Activated naive CD4-positive, alpha-beta T cell treated with anti-CD3 and anti-CD28 coated beads, Interleukin-2, amount 50 U/mL, for 24 hours (primary cell): Measurements from ENCODE around the gene FGF22.
"Not testable (repeated sequence)": the region's sequence is repeated elsewhere in the genome, so short reads cannot be mapped to it uniquely, and the experiment has no call there.

Source experiments
- H3K27ac Mint-ChIP-seq: one replicate; pipeline ENCODE4 v1.8.0; 2021; ENCODE audit warnings: mild to moderate bottlenecking, mixed read lengths
- H3K27me3 Mint-ChIP-seq: one replicate; pipeline ENCODE4 v1.8.0; 2021; ENCODE audit warnings: mixed read lengths
- H3K36me3 Mint-ChIP-seq: one replicate; pipeline ENCODE4 v1.8.0; 2021; ENCODE audit warnings: mixed read lengths
- H3K4me1 Mint-ChIP-seq: one replicate; pipeline ENCODE4 v1.8.0; 2021; ENCODE audit warnings: mixed read lengths
- H3K4me3 Mint-ChIP-seq: one replicate; pipeline ENCODE4 v1.8.0; 2021; ENCODE audit warnings: mild to moderate bottlenecking, mixed read lengths
- H3K9me3 Mint-ChIP-seq: one replicate; pipeline ENCODE4 v1.8.0; 2021; ENCODE audit warnings: mixed read lengths

FGF22 gene

DNA sequence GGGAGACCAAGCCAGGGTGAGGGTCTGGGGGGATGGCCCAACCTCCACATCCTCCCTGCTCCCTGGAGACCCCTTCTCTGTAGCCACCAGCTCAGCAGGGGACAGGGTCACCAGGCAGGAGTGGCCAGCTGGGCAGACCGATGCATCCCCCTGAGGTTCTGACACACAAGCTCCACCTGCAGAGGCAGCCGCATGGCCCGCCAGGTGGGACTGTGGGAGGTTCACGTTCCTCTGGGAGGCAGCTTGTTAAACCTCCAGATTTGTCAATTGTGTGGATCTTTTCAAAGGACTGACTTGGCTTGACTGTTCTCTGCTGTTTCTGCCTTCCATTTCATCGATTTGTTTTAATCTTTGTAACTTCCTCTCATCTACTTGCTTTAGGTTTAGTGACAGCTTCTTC is 14.4 kb upstream of the FGF22 start:
- Mint-ChIP-seq H3K4me1 (peaks cover 15% of the 10 kb centered on the region), H3K27me3 (no peaks in the 10 kb centered on the region), H3K4me3 (no peak overlapping the region), H3K36me3 (peaks cover 10% of the 10 kb centered on the region), H3K27ac (no peak overlapping the region), H3K9me3 (no peaks in the 10 kb centered on the region)

GRCh38 chr19:626566-626965 is 13.1 kb upstream of the FGF22 start:
- H3K27me3 Mint-ChIP-seq, H3K4me3 Mint-ChIP-seq, H3K27ac Mint-ChIP-seq, H3K9me3 Mint-ChIP-seq: not testable (repeated sequence)
- peaks cover 21% of the 10 kb centered on the region for H3K4me1 Mint-ChIP-seq
- H3K36me3 Mint-ChIP-seq: peaks cover 10% of the 10 kb centered on the region

- H3K27me3 Mint-ChIP-seq: no peaks in the 10 kb centered on the region
- H3K9me3 Mint-ChIP-seq: no peaks in the 10 kb centered on the region
- H3K4me1 Mint-ChIP-seq: peaks cover 28% of the 10 kb centered on the region
- peaks cover 10% of the 10 kb centered on the region for H3K36me3 Mint-ChIP-seq
- H3K4me3 Mint-ChIP-seq: no peak overlapping the region
- no peak overlapping the region for H3K27ac Mint-ChIP-seq
Observed at GRCh38 chr19:628168-628567, 11.5 kb upstream of the FGF22 start.

DNA sequence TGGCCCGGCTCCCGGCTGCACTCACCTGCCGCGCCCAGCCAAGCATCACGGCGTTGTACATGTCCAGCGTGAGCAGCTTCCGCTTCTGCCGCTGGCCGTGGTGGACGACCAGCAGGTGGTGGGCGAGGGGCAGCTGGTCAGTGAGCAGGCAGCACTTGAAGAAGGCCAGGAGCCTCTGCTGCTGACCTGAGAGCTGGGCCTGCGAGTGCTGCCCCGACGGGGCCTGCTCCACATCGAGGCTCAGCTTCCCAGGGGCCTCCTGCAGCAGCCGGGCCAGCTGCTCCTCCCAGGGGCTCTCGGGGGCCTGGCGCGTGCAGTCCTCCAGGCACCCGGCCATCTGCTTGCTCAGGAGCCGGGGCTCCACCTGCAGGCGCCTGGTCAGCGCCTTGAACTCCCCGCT is 10.2 kb upstream of the FGF22 start:
- H3K4me3 Mint-ChIP-seq, H3K27ac Mint-ChIP-seq, H3K27me3 Mint-ChIP-seq, H3K9me3 Mint-ChIP-seq: not testable (repeated sequence)
- H3K36me3 Mint-ChIP-seq: peaks cover 10% of the 10 kb centered on the region
- peaks cover 36% of the 10 kb centered on the region for H3K4me1 Mint-ChIP-seq

DNA sequence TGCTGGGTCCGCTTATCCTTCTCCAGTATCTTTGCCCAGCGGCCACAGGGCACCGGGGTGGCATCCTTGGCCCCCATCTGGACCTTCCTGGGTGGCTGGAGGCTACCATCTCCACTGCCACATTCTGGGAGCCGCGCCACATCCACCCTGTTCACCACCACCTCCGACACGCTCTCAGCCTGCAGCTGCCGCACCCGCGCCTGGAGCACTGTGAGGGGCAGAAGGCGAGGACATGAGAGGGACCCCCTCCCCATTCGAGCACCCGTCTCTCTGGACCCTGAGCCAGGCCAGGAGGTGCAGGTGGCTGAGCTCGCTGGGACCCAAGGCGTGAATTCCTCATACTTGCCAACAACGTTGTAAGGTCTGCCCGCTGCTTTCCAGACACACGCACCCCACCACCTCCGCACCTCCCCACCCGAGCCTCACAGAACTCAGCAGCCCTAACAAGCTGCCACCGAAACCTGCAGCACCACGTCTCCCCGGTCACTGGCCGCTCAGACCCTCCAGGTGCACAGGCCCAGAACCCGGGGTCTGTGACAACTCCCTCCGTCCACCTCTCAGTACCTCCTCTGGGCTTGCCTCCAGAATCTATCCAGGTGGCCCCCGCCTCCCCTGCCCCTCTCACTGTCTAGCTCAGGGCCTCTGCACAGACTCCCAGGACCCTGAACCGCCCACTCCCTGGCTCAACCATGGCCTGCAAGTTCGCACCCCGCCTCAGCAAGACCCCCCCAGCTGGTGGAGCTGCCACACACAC is 9.5 kb upstream of the FGF22 start:
- no peaks in the 10 kb centered on the region for H3K9me3 Mint-ChIP-seq
- no peak overlapping the region for H3K4me3 Mint-ChIP-seq
- no peak overlapping the region for H3K27ac Mint-ChIP-seq
- H3K4me1 Mint-ChIP-seq: peaks cover 36% of the 10 kb centered on the region
- no peaks in the 10 kb centered on the region for H3K27me3 Mint-ChIP-seq
- peaks cover 10% of the 10 kb centered on the region for H3K36me3 Mint-ChIP-seq

GRCh38 chr19:632579-633067 is 7.1 kb upstream of the FGF22 start:
- peaks cover 36% of the 10 kb centered on the region for H3K4me1 Mint-ChIP-seq
- H3K9me3 Mint-ChIP-seq: no peaks in the 10 kb centered on the region
- peak overlapping the region; percentile 96 for H3K4me3 Mint-ChIP-seq
- peaks cover 8% of the 10 kb centered on the region for H3K36me3 Mint-ChIP-seq
- H3K27ac Mint-ChIP-seq: peak overlapping the region; percentile 98
- H3K27me3 Mint-ChIP-seq: no peaks in the 10 kb centered on the region

DNA sequence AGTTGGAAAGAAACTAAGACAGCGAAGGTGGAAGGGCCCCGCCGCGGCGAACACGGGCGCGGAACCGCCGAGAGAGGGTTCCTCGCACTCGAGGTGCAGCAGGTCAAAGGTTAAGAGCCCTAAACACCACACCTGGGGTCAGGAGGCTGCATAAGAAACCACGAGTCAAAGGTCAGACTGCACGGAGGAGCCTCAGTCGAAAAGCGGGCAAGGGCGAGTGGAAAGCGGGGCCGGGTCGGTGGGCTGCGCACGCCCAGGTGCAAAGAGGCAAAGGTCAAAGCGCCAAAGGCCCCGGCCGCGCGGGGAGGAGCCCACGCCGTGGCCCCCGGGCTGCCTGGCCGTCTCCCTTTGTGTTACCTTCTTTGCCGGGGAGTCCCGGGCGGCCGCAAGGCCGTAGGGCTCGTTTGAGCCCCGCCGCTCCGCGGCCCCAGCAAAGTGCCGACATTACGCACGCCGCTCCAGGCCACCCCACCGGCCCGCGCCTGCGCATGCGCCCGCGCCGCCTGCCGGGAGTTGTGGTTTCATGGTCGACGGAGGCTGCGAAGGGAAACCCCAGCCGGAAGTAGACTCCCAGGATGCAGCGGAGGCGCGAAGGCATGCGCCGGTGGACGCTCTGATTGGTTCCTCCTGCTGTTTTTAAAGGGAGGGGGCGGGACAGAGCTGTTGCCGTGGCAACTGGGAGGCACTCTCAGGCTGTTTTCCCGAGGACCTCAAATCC is 6.5 kb upstream of the FGF22 start, which contains the start of gene POLRMT:
POLRMT (minus strand) TSS at position 470 of the 718 bp plus-strand sequence; CDS start at position 445, 25 bp downstream.
- peak within 1 kb of the TSS; percentile 98 for H3K27ac Mint-ChIP-seq
- H3K4me3 Mint-ChIP-seq: peak within 1 kb of the TSS; percentile 96
- H3K9me3 Mint-ChIP-seq: no peaks in the 10 kb centered on the region
- H3K36me3 Mint-ChIP-seq: peaks cover 7% of the 10 kb centered on the region
- H3K4me1 Mint-ChIP-seq: peaks cover 36% of the 10 kb centered on the region
- no peaks in the 10 kb centered on the region for H3K27me3 Mint-ChIP-seq

DNA sequence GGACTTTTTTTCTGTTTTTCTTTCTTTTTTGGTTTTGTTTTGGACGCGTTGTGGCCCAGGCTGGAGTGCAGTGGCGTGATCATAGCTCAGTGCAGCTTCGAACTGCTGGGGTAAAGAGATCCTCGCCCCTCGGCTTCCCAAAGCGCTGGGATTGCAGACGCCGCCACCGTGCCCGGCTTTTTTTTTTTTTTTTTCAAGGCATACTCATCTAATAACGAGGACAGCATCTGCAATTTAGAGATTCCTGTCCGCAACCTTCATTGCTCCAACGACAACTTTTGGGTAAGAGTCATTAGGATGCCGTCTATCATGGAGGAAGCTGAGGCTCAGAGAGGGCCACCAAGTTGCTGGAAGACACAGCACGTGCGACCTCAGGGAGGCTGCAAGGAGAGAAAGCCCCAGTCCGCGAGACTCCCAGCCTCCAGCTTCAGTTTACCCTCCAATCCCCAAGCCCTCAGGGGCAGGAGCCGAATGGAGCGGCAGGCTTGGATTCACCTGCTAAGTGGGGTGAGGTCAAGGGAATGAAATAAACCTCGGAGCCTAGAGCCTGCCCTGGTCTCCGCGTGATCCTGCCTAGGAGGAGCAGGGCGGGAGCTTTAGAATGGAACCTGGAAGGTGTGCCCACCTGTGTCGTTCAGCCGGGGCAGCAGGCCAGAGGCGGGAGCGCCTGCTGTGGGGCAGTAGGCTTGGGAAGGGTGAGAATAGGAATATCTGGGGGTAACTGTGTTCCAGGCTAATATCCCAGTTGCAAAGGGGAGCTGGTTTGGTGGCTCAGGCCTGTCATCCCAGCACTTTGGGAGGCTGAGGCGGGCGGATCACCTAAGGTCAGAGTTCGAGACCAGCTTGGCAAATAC is 5.7 kb upstream of the FGF22 start:
- H3K9me3 Mint-ChIP-seq: no peaks in the 10 kb centered on the region
- H3K27me3 Mint-ChIP-seq: no peaks in the 10 kb centered on the region
- H3K36me3 Mint-ChIP-seq: peaks cover 3% of the 10 kb centered on the region
- H3K4me1 Mint-ChIP-seq: peaks cover 28% of the 10 kb centered on the region
- peak overlapping the region; percentile 94 for H3K27ac Mint-ChIP-seq
- peak overlapping the region; percentile 96 for H3K4me3 Mint-ChIP-seq

DNA sequence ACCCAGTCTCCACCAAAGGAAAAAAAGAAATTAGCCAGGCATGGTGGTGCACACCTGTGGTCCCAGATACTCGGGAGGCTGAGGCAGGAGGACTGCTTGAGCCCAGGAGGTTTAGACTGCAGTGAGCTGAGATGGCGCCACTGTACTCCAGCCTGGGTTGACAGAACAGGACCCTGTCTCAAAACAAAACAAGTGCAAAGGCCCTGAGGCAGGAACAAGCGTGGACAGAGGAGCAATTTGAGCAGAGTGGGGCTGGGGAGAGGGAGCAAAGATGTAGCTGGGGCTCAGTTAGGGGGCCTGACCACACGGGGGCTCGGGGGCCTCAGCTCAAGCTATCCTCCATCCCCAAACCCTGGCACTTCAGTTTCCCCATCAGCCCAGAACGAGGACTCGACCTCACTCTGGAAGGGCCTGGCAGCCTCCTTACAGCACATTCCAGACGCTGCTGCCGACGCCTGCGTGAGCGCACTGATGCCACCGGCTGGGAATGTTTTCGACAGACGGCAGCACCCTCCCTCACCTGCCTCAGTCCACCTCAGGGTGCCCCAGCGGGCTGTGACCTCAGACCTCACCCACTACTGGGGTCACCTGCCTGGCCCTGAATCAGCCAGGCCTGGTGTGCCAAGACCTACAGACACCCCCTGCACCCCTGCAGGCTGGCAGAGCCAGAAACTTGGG is 4.6 kb upstream of the FGF22 start:
- no peaks in the 10 kb centered on the region for H3K27me3 Mint-ChIP-seq
- H3K4me1 Mint-ChIP-seq: peaks cover 28% of the 10 kb centered on the region
- peak overlapping the region; percentile 17 for H3K27ac Mint-ChIP-seq
- H3K36me3 Mint-ChIP-seq: no peaks in the 10 kb centered on the region
- H3K9me3 Mint-ChIP-seq: no peaks in the 10 kb centered on the region
- H3K4me3 Mint-ChIP-seq: no peak overlapping the region

GRCh38 chr19:638906-639252 is 800 bp upstream of the FGF22 start:
- no peaks in the 10 kb centered on the region for H3K36me3 Mint-ChIP-seq
- H3K27me3 Mint-ChIP-seq: no peaks in the 10 kb centered on the region
- H3K4me1 Mint-ChIP-seq: peaks cover 9% of the 10 kb centered on the region
- no peak overlapping the region for H3K27ac Mint-ChIP-seq
- H3K9me3 Mint-ChIP-seq: no peaks in the 10 kb centered on the region
- H3K4me3 Mint-ChIP-seq: peak overlapping the region; percentile 85

- H3K4me1 Mint-ChIP-seq: peaks cover 5% of the 10 kb centered on the region
- no peaks in the 10 kb centered on the region for H3K9me3 Mint-ChIP-seq
- no peak overlapping the region for H3K27ac Mint-ChIP-seq
- H3K36me3 Mint-ChIP-seq: no peaks in the 10 kb centered on the region
- H3K4me3 Mint-ChIP-seq: no peak overlapping the region
- H3K27me3 Mint-ChIP-seq: no peaks in the 10 kb centered on the region
Observed at GRCh38 chr19:640161-640558, 481 bp downstream of the FGF22 start.

DNA sequence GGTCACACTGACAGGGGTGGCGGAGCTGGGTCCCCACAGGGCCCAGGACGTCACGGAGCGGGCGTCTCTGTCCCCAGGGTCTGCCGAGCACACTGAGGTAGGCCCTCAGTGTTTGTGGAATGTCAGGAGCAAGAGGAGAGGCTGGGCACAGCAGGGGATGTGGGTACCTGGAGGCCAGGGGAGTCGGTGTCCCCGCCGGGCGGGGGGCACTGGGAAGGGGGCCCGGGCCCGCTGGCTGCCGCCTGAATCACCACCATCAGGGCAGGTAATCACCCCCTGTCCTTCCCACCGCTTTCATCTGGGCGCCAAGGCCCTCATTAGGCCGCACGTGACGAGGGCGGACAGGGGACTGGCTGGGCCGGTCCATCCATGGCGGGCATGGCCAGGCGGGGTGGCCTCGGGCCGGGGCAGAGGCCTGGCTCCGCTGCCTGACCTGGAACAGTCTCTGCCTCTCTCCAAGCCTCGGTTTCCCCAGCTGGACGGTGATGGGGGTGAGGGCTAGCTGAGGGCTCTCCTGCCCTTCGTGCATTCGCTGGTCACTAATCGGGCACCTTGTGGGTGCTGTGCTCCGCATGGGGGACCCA is 1.0 kb downstream of the FGF22 start:
- Mint-ChIP-seq H3K27me3 (no peaks in the 10 kb centered on the region), H3K27ac (no peak overlapping the region), H3K36me3 (no peaks in the 10 kb centered on the region), H3K4me3 (no peak overlapping the region), H3K9me3 (no peaks in the 10 kb centered on the region), H3K4me1 (peaks cover 5% of the 10 kb centered on the region)

GRCh38 chr19:641702-642101 is 2.0 kb downstream of the FGF22 start:
- H3K9me3 Mint-ChIP-seq: no peaks in the 10 kb centered on the region
- no peak overlapping the region for H3K4me3 Mint-ChIP-seq
- H3K4me1 Mint-ChIP-seq: peaks cover 5% of the 10 kb centered on the region
- no peaks in the 10 kb centered on the region for H3K27me3 Mint-ChIP-seq
- no peak overlapping the region for H3K27ac Mint-ChIP-seq
- peaks cover 2% of the 10 kb centered on the region for H3K36me3 Mint-ChIP-seq

- H3K9me3 Mint-ChIP-seq: no peaks in the 10 kb centered on the region
- H3K27ac Mint-ChIP-seq: no peak overlapping the region
- no peaks in the 10 kb centered on the region for H3K27me3 Mint-ChIP-seq
- H3K4me3 Mint-ChIP-seq: no peak overlapping the region
- peaks cover 5% of the 10 kb centered on the region for H3K4me1 Mint-ChIP-seq
- peaks cover 2% of the 10 kb centered on the region for H3K36me3 Mint-ChIP-seq
Observed at GRCh38 chr19:642767-643727, 3.4 kb downstream of the FGF22 start.
